ENCODE data around the gene PDZRN4.

- no peak for TF ChIP-seq SUZ12 (IDR thresholded peaks at IDR 0.05; ENCODE audit: extremely low read depth, insufficient read depth, insufficient read length)
- TF ChIP-seq YY1 (IDR thresholded peaks at IDR 0.05; ENCODE audit: insufficient read depth, insufficient read length), result no peak
Measured at GRCh38 chr12:41217727-41218126, 29.6 kb downstream of the PDZRN4 start.
